GM19023 (cell line): ENCODE measurements around the gene PAQR3.

Experiments used
- ATAC-seq: cut with Tn5 transposase; IDR thresholded peaks from one replicate; pipeline ENCODE4 v1.9.1; 2021; ENCODE audit warnings: mild to moderate bottlenecking, moderate library complexity; ENCODE audit not compliant: unreplicated experiment

Gene PAQR3

GRCh38 chr4:78863254-78863869 is 75.9 kb downstream of the PAQR3 start:
- no peak for ATAC-seq

GRCh38 chr4:78862314-78862737 is 76.9 kb downstream of the PAQR3 start:
- no peak for ATAC-seq
